Epithelial cell of proximal tubule (primary cell): ENCODE measurements around the gene COPS2. TPM values are rescaled to one million over a fixed set of nuclear protein-coding genes. Genes with fewer than 3 reads are reported as not detected.
"Not testable (repeated sequence)": the region's sequence is repeated elsewhere in the genome, so short reads cannot be mapped to it uniquely, and the experiment has no call there.

Source experiments
- DNase-seq: peaks from one replicate; pipeline ENCODE4 v3.0.0-alpha.2; 2011; ENCODE audit warnings: low read depth
- H3K4me3 ChIP-seq: 2 replicates; pipeline ENCODE4 v1.5.1; 2011; ENCODE audit warnings: low read depth, mild to moderate bottlenecking, low read length
- CTCF ChIP-seq: conservative IDR thresholded peaks from 2 replicates; pipeline ENCODE4 v1.5.1; 2012; ENCODE audit warnings: low read depth, mild to moderate bottlenecking, low read length
- total RNA-seq: library from RNA; depleted of rRNA; stranded (reverse); fragments of >200 nt; gene quantifications from 2 replicates; pipeline ENCODE4 v1.2.3, GENCODE V29; 2015

COPS2 gene
- total RNA-seq, 1 donor from 2014 or later, result 25.7 TPM

GRCh38 chr15:49188933-49189332, 33.5 kb upstream of the COPS2 start:
- TF ChIP-seq CTCF, result no peak
- no peak for DNase-seq

GRCh38 chr15:49187549-49188245, 32.3 kb upstream of the COPS2 start:
- no peak overlapping the region for H3K4me3 ChIP-seq
- no peak for TF ChIP-seq CTCF
- peak; percentile 32 for DNase-seq

More at GRCh38 chr15:49188933-49189332, 33.5 kb upstream of the COPS2 start:
- no peak overlapping the region for H3K4me3 ChIP-seq

GRCh38 chr15:49185473-49185872, 30.1 kb upstream of the COPS2 start:
- TF ChIP-seq CTCF, result no peak
- no peak for DNase-seq

GRCh38 chr15:49183741-49184140, 28.3 kb upstream of the COPS2 start:
- not testable (repeated sequence) for DNase-seq, H3K4me3 ChIP-seq

More at GRCh38 chr15:49185473-49185872, 30.1 kb upstream of the COPS2 start:
- no peak overlapping the region for H3K4me3 ChIP-seq

GRCh38 chr15:49182128-49182527, 26.7 kb upstream of the COPS2 start:
- no peak for DNase-seq
- H3K4me3 ChIP-seq, result no peak overlapping the region
- TF ChIP-seq CTCF, result no peak

GRCh38 chr15:49179433-49180190, 24.2 kb upstream of the COPS2 start:
- no peak overlapping the region for H3K4me3 ChIP-seq
- no peak for TF ChIP-seq CTCF
- no peak for DNase-seq

- no peak overlapping the region for H3K4me3 ChIP-seq
- no peak for TF ChIP-seq CTCF
- DNase-seq, result no peak
Measured at GRCh38 chr15:49178497-49178896, 23.1 kb upstream of the COPS2 start.

GRCh38 chr15:49175582-49176397, 20.4 kb upstream of the COPS2 start:
- H3K4me3 ChIP-seq, DNase-seq: not testable (repeated sequence)
